Measurements from ENCODE around the gene OR51M1.

Gene OR51M1

GRCh38 chr11:5384335-5384734, 723 bp downstream of the OR51M1 start:
- no peak for DNase-seq (ENCODE audit: low read depth in 1 of 2, low spot score in 1 of 2)

- no peak for DNase-seq (ENCODE audit: low read depth in 1 of 2, low spot score in 1 of 2)
Measured at GRCh38 chr11:5390210-5390609, 6.6 kb downstream of the OR51M1 start.

- DNase-seq (ENCODE audit: low read depth in 1 of 2, low spot score in 1 of 2): no peak
Measured at GRCh38 chr11:5394091-5394490, 10.5 kb downstream of the OR51M1 start.

- DNase-seq (ENCODE audit: low read depth in 1 of 2, low spot score in 1 of 2): no peak
Measured at GRCh38 chr11:5398936-5399335, 15.3 kb downstream of the OR51M1 start.

GRCh38 chr11:5405173-5405572, 21.6 kb downstream of the OR51M1 start:
- DNase-seq (ENCODE audit: low read depth in 1 of 2, low spot score in 1 of 2): no peak

- no peak for DNase-seq (ENCODE audit: low read depth in 1 of 2, low spot score in 1 of 2)
Measured at GRCh38 chr11:5420993-5421392, 37.4 kb downstream of the OR51M1 start.

- no peak for DNase-seq (ENCODE audit: low read depth in 1 of 2, low spot score in 1 of 2)
Measured at GRCh38 chr11:5421811-5422210, 38.2 kb downstream of the OR51M1 start, which contains the start of gene OR51Q1. OR51Q1 (plus strand) TSS chr11:5422111; CDS start chr11:5422201, 90 bp downstream.

- no peak for DNase-seq (ENCODE audit: low read depth in 1 of 2, low spot score in 1 of 2)
Measured at GRCh38 chr11:5423131-5423530, 39.5 kb downstream of the OR51M1 start.

- no peak for DNase-seq (ENCODE audit: low read depth in 1 of 2, low spot score in 1 of 2)
Measured at GRCh38 chr11:5441414-5441813, 57.8 kb downstream of the OR51M1 start, which contains the start of gene OR51I1. OR51I1 (minus strand) TSS chr11:5441514; CDS start chr11:5441514, 0 bp downstream.

Measured in activated CD4-positive, alpha-beta T cell treated with anti-CD3 and anti-CD28 coated beads, Interleukin-2, amount 50 U/mL, for 24 hours (primary cell).